ENCODE measurements around the gene ADORA2B. TPM values are rescaled to one million over a fixed set of nuclear protein-coding genes. Genes with fewer than 3 reads are reported as not detected.

ADORA2B gene
- total RNA-seq, 1 donor from 2014 or later = 9.7 TPM

DNA sequence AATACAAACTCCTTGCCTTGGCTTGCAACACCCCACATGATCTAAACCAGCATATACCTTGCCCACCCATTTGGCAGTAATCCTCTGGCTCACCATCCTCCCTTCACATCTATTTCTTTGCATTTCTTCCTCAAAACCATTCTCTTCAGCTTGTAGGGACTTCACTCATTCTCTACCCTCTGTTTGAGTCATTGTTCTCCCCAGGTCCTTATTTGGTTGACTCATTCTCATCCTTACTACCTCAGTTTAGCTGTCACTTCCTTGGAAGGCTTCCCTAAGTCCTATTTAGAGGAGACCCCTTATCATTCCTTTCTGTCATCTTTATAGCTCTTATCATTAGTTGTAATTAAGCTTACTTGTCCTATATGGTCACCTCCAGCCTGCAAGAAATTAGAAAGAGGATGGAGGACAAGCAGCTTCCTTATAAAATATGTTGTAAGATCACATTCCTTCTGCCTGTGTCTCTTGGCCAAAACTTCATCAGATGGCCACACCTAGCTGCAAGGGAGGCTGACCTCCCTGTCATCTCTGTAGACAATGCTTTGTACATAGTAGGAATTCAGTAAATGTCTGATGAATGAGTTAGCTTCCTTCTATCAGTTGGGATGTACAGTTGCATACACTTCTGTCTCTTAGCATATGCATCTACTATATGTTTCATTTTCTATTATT, 56.4 kb downstream of the ADORA2B start:
- H3K9me3 Mint-ChIP-seq (ENCODE audit: low read depth) = peaks cover 4% of the 10 kb centered on the region
- H3K36me3 Mint-ChIP-seq (ENCODE audit: low read depth) = peaks cover 38% of the 10 kb centered on the region
- TF ChIP-seq, protein P1, sequence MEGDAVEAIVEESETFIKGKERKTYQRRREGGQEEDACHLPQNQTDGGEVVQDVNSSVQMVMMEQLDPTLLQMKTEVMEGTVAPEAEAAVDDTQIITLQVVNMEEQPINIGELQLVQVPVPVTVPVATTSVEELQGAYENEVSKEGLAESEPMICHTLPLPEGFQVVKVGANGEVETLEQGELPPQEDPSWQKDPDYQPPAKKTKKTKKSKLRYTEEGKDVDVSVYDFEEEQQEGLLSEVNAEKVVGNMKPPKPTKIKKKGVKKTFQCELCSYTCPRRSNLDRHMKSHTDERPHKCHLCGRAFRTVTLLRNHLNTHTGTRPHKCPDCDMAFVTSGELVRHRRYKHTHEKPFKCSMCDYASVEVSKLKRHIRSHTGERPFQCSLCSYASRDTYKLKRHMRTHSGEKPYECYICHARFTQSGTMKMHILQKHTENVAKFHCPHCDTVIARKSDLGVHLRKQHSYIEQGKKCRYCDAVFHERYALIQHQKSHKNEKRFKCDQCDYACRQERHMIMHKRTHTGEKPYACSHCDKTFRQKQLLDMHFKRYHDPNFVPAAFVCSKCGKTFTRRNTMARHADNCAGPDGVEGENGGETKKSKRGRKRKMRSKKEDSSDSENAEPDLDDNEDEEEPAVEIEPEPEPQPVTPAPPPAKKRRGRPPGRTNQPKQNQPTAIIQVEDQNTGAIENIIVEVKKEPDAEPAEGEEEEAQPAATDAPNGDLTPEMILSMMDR (IDR thresholded peaks at IDR 0.05) = no peak
- peak overlapping the region; percentile 75 for H3K4me3 Mint-ChIP-seq (ENCODE audit: unreplicated experiment)
- no peak for DNase-seq (ENCODE audit: low spot score)
- H3K27ac Mint-ChIP-seq (ENCODE audit: unreplicated experiment) = peak overlapping the region; percentile 89
- peaks cover 30% of the 10 kb centered on the region for H3K4me1 Mint-ChIP-seq (ENCODE audit: low read depth)
- H3K27me3 Mint-ChIP-seq (ENCODE audit: low read depth) = no peaks in the 10 kb centered on the region

DNA sequence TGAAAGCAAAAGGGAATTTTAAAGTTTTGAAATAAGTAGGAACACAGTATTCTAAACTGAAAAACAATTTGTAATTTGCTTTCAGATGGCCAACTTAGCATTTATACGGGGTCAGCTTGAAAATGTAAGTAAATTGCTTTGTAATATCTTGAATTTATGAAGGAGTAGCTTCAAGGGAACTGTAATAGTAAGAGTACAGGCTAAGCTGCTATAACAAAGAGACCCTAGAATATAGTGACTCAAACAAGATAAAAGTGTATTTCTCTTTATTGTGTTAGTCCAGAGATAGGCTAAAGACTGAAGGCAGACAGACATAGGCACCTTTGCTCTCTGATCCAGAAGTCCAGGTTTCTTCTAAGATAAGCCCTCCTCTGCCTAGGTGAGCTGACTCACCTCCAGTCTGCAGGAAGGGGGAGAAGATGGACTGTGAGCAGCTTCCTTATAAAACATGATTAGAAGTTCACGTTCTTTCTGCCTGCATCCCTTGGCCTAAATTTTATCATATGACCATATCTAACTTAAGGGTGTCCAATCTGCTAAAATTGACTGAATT, 57.9 kb downstream of the ADORA2B start:
- Mint-ChIP-seq H3K36me3 (ENCODE audit: low read depth) (peaks cover 47% of the 10 kb centered on the region), H3K4me3 (ENCODE audit: unreplicated experiment) (no peak overlapping the region), H3K9me3 (ENCODE audit: low read depth) (peaks cover 4% of the 10 kb centered on the region)

DNA sequence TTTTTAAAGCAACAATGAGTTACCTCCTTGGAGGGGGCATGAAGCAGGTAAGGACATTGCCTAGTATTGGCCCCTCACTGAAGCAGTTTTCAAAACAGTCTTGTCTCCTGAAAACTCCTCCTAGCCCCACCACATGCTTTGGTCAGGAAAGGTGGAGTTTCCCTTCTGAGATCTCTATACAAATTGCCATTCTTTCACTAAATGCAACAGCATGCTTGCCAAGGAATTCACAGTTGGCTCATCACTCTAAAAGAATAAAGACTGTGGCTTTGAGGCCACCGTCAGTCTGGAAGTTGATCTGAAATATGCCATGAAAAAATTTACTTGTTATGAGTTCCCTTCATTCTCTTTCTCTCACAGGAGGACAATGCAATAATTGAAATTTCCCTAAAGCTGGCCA, 58.9 kb downstream of the ADORA2B start:
- no peak overlapping the region for H3K4me3 Mint-ChIP-seq (ENCODE audit: unreplicated experiment)
- H3K4me1 Mint-ChIP-seq (ENCODE audit: low read depth) = peaks cover 25% of the 10 kb centered on the region
- H3K27ac Mint-ChIP-seq (ENCODE audit: unreplicated experiment) = no peak overlapping the region
- H3K9me3 Mint-ChIP-seq (ENCODE audit: low read depth) = peaks cover 4% of the 10 kb centered on the region
- DNase-seq (ENCODE audit: low spot score) = no peak
- peaks cover 57% of the 10 kb centered on the region for H3K36me3 Mint-ChIP-seq (ENCODE audit: low read depth)
- TF ChIP-seq, protein P1 (IDR thresholded peaks at IDR 0.05) = no peak
- no peaks in the 10 kb centered on the region for H3K27me3 Mint-ChIP-seq (ENCODE audit: low read depth)

More for the DNA sequence above, 57.9 kb downstream of the ADORA2B start:
- H3K27ac Mint-ChIP-seq (ENCODE audit: unreplicated experiment) = no peak overlapping the region
- peaks cover 30% of the 10 kb centered on the region for H3K4me1 Mint-ChIP-seq (ENCODE audit: low read depth)
- TF ChIP-seq, protein P1 (IDR thresholded peaks at IDR 0.05) = no peak
- no peaks in the 10 kb centered on the region for H3K27me3 Mint-ChIP-seq (ENCODE audit: low read depth)
- DNase-seq (ENCODE audit: low spot score) = no peak

DNA sequence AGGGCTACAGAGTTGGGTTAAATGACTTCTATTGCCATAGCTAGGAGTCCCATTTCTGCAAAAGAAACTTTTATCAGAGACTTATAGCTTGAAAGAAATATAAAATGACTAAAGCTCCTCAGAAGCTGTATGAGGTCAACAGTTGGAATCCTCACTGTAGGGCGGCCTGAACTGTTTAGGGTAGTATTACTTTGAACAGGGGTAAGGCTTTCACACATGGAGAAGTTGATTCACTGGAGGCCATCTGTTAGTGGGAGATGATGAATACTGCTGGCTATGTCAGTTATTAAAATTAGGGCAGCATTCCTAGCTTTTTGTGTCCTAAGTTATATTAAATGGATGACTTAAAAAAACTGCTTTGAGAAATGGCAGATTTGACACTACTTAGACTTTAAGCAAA, 60.7 kb downstream of the ADORA2B start:
- H3K36me3 Mint-ChIP-seq (ENCODE audit: low read depth) = peaks cover 58% of the 10 kb centered on the region
- H3K4me1 Mint-ChIP-seq (ENCODE audit: low read depth) = peaks cover 18% of the 10 kb centered on the region
- no peak overlapping the region for H3K4me3 Mint-ChIP-seq (ENCODE audit: unreplicated experiment)
- H3K27ac Mint-ChIP-seq (ENCODE audit: unreplicated experiment) = no peak overlapping the region
- no peak for DNase-seq (ENCODE audit: low spot score)
- TF ChIP-seq, protein P1 (IDR thresholded peaks at IDR 0.05) = no peak
- H3K9me3 Mint-ChIP-seq (ENCODE audit: low read depth) = peaks cover 4% of the 10 kb centered on the region
- no peaks in the 10 kb centered on the region for H3K27me3 Mint-ChIP-seq (ENCODE audit: low read depth)

DNA sequence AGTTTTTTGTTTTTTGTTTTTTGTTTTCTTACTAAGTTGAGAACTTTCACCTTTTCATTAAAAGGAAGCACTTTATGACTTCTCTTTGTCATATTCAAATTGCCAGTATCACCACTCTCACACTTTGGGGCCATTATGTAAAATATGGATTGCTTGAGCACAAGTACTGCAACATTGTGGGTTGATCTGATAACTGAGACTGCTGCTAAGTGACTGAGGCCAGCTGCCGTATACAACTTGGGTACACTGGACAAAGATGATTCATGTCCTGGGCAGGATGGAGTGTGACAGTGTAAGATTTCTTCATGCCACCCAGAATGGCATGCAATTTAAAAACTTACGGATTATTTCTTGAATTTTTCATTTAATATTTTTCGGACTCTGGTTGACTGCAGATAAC, 62.5 kb downstream of the ADORA2B start:
- TF ChIP-seq, protein P1 (IDR thresholded peaks at IDR 0.05) = no peak
- Mint-ChIP-seq H3K9me3 (ENCODE audit: low read depth) (no peaks in the 10 kb centered on the region), H3K4me3 (ENCODE audit: unreplicated experiment) (no peak overlapping the region), H3K36me3 (ENCODE audit: low read depth) (peaks cover 48% of the 10 kb centered on the region), H3K27me3 (ENCODE audit: low read depth) (no peaks in the 10 kb centered on the region), H3K4me1 (ENCODE audit: low read depth) (peaks cover 4% of the 10 kb centered on the region), H3K27ac (ENCODE audit: unreplicated experiment) (no peak overlapping the region)
- DNase-seq (ENCODE audit: low spot score) = no peak

All from chondrocyte (in vitro differentiated cells).